NCI-H345 (cell line): ENCODE measurements around the gene PPHLN1.

ENCODE experiments used
- DNase-seq: peaks from one replicate; lab custom pipeline; 2025; lab: John Stamatoyannopoulos, UW

Gene PPHLN1, protein sequence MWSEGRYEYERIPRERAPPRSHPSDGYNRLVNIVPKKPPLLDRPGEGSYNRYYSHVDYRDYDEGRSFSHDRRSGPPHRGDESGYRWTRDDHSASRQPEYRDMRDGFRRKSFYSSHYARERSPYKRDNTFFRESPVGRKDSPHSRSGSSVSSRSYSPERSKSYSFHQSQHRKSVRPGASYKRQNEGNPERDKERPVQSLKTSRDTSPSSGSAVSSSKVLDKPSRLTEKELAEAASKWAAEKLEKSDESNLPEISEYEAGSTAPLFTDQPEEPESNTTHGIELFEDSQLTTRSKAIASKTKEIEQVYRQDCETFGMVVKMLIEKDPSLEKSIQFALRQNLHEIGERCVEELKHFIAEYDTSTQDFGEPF

DNA sequence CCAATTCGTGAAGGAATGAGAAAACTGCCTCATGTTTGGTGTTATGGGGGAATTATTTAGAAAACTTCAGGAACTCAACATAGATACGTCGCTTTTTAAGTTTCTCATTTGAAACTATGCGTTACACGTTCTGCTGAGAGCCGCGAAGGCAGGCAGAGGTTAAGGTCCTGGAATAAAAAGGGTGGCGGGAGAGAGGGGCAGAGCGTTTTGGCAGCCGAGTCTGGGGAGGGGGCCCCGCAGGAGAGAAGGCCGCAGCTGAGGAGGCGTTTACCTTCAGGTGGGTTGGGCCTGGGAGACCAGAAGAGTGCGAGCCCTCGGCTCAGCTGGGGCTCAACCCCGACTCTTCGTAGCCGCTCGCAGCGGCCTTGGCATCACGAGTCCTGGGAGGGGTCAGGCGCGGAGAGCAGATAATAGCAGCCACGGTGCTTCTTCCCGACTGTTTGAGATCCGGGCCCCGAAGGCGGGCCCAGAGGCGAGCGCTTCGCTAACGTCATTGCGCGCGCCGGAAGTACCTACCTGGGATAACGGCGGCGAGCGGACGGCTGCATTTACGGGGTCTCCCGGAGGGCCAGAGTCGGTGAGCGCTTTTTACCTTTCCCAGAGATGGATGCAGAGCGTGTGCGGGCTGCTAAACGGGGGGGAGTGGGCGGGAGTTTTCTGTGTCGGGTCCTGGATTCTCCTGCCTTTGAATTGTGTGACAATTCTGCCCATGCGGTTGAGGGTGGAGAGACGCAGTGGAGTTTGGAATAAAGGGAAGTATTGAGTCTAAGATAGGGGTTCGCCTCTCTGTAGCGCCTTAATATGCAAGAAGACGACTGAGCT is at the start of gene PPHLN1, which contains the start of gene ZCRB1:
PPHLN1 (plus strand) TSS at position 515 of the 822 bp plus-strand sequence. CDS start 9,736 bp downstream, outside the sequence.
ZCRB1 (minus strand) TSS at position 442 of the 822 bp plus-strand sequence. CDS start 1,992 bp downstream, outside the sequence.
- DNase-seq = peak; percentile 63

DNA sequence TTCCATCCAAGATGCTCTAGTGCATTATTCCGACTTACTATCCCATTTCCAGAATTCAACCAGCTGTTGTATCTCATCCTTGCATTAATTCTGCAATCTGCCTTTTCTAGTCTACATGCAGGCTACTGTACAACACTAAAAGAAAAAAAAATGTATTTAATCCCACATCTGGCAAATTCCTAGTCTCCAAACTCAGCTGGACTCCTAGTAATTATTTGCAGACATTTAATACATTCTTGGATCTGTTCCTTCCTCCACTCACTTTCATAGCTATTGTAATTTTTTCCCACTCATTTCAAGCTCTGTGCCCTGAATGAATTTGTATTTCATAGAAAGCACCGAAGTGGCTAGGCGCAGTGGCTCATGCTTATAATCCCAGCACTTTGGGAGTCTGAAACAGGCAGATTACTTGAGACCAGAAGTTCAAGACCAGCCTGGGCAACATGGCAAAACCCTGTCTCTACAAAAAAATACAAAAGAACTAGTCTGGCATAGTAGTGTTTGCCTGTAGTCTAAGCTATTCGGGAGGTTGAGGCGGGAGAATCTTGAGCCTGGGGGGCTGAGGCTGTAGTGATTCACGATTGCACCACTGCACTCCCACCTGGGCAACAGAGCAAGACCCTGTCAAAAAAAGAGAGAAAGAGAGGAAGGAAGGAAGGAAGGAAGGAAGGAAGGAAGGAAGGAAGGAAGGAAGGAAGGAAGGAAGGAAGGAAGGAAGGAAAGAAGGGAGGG is 48.4 kb upstream of the PPHLN1 start:
- DNase-seq = no peak

DNA sequence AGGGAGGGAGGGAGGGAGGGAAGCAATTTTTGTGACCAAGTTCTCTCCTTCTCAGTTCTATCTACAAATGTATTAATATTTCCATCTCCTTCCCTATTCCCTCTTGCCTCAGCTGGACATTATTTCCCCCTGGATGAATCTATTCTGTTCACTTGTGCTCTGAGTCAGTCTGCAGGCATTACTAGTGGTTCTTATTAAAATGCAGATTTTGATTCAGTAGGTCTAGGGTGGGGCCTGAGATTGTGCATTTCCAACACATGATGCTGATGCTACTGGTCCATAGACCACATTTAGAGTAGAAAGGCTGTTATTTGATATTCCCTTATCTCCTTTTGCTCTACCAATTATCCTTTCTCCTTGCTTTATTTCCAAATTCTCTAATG is 47.8 kb upstream of the PPHLN1 start:
- DNase-seq = no peak

DNA sequence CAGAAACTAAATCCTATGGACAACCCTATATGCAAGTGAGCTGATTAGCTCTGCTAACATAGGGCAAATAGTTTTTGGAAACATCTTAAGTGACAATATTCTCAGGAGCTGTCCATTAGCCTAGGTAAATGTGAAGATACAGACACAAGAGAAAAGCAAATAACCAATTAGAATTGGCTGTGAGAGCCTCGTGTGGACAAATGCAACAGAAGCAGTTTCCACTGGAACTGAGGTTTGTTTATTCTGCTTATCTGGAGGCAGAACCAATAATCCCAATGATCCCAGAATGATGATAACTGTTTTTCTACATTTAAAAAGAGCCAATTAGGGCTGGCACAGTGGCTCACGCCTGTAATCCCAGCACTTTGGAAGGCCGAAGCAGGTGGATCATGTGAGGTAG is 44.7 kb upstream of the PPHLN1 start:
- no peak for DNase-seq

DNA sequence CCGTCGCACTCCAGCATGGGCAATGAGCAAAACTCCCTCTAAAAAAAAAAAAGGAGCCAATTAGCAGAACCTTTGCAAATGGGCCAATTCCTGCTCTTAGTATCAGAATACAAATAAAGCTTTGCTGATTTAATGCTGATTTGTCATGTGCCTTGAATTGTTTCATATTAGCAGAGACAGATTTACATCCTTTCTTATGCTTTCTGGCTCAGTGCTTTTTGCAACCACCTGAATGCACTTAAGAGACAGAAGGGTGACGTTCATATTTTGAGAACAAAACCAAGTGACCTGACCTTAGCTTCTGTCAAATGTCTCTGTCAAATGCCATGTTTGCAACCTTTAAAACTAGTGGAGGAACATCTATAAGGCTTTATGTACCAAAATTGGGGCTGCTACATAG is 44.1 kb upstream of the PPHLN1 start:
- DNase-seq = no peak

DNA sequence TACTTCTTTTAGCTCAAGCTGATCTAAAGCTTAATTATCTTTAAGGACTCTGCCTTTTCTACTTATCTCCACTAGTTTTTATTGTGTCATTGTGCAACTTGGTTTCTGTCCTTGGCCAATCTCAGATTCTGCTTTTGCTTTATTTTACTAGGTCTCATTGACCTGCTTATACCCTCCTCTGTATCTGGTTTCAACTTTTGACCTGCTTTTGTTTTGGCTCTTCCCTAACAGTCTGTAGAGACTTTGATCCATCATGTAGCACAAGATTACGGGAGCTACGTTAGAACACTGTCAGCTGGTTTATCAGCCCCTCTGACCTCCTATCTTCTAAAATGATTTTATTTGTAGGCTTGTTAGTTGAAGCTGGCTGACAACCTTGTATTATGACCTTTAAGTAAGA is 43.7 kb upstream of the PPHLN1 start:
- no peak for DNase-seq

DNA sequence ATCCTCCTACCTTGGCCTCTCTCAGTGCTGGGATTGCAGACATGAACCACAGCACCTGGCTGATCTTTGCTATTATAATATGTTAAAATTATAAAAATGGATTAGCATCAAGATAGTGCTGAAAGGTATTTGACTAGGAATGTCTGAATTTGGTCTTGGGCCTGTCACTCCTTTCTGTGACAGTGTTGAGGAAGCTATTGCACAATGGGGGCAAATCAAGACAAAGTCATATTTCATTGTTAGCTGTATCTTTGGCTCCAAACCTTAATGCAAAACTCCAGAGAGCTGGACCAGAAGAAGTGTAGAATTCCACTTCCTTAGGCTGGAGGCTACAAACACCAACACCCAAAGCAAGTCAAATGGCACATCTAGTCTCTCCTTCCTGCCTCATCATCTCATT is 42.2 kb upstream of the PPHLN1 start:
- DNase-seq = no peak

DNA sequence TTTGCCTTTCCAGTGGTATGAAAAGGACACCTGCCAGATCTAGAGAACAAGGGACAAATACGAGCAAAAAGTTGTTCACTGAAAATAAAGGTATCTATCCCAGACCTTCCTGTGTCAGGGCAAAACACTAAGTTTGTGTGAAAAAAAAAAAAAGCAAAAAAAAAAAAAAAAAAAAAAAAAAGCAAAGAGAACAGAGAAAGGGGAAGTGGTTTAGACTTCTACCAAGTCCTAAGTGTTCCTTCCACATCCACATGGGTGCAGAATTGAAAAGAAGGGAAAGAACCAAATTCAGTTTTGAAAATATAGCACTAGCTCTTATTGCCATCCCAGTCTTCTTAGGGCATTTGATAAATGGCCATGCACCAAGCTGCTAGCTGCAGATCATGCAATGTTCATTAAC is 41.8 kb upstream of the PPHLN1 start:
- no peak for DNase-seq

DNA sequence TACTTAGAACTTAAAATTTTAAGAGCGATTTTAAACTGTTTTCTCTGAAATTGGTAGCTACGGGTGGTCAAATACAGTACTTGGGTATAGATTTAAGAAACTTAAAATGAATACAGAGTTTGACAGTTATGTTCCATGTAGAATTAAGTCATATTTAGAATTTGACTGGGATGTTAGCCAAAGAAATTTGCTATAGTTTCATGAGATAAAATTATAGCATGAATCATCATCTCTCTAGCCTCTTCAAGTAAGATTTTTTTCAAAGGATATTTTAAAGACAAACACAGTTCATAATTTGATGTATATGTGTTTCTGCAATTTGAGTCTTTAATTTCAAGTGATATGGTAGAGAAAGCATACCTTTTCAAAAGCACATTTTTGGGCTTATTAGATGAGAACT is 41.1 kb upstream of the PPHLN1 start:
- DNase-seq = no peak

DNA sequence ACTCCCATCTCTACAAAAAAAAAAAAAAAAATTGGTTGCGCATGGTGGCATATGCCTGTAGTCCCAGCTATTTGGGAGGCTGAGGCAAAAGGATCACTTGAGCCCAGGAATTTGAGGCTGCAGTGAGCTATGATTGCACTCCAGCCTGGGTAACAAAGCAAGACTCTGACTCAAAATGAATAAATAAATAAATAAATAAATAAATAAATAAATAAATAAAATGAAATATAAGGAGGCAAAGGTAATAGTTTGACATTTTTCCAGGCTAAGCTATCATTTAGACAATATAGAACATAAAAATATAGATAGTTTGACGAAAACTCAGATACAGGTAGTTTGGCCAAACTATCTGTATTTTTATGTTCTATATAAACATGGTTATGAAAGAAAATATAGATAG is 40.5 kb upstream of the PPHLN1 start:
- DNase-seq = no peak

DNA sequence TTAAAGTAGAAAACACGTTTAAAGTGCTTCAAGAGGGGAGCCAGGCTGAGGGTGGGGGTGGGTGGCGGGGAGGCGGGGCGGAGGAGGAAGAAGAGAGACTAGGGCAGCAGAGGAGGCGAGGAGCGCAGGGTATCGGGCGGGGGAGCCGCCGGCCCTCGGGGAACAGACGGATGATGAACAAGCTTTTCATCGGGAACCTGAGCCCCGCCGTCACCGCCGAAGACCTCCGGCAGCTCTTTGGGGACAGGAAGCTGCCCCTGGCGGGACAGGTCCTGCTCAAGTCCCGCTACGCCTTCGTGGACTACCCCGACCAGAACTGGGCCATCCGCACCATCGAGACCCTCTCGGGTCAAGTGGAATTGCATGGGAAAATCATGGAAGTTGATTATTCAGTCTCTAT is 39.2 kb upstream of the PPHLN1 start:
- DNase-seq = no peak

DNA sequence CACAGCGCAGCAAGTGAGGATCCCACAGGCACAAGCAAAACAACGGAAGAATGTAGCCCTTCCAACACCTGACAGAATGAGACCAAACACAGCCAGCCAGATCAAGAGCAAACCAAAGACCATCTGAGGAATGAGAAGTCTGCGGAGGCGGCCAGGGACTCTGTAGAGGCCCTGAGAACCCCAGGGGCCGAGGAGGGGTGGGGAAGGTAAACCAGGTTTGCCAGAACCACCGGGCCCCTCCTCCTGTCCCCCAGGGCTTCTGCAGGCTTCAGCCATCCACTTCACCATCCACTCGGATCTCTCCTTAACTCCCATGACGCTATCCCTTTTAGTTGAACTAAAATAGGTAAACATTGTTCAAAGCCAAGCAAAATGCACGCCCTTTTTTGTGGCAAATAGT is 37.4 kb upstream of the PPHLN1 start:
- no peak for DNase-seq

DNA sequence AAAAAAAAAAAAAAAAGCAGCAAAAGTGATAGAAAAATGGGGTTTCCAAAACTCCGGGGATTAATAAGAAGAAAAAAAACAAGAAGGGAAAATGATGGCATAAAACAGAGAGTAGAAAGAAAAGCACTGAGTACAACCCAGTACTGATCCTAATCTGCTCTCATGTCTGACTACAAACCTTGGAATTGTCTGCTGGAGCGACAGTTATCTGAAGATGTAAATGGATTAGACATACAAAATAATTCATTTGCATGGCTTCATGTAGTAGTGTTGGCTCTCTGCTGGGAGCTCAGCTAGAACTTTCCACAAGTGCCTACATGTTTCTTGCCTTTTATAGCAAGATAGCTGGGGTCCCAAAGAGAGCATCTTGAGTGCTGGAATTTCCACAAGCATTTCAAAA is 34.3 kb upstream of the PPHLN1 start:
- no peak for DNase-seq

DNA sequence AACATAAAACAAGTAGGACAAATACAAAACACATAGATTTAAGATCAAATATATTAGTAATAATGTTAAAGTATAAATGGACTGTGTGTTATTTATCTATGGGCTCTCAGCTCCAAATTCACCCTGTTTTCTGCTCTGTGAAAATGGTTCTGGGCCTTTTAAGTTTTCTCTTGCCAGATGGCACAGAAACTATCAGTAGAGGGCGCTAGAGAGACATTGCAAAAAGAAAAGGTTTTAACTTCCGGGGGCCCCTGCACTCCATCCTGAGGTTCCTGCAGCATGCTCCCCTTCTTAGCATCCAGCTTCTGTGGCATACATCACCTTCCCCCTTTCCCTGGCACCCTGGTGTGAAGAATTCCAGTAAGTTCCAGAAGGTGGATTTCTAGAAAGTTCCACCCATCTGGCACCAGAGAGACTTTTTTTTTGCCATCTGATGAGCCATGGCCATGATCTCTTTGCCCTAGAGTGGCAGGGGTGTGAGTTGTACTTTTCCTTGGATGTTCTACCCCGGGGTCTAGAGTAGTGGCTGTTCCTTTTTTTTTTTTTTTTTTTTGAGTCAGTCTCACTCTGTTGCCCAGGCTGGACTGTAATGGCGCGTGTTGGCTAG is 29.4 kb upstream of the PPHLN1 start:
- DNase-seq = no peak

DNA sequence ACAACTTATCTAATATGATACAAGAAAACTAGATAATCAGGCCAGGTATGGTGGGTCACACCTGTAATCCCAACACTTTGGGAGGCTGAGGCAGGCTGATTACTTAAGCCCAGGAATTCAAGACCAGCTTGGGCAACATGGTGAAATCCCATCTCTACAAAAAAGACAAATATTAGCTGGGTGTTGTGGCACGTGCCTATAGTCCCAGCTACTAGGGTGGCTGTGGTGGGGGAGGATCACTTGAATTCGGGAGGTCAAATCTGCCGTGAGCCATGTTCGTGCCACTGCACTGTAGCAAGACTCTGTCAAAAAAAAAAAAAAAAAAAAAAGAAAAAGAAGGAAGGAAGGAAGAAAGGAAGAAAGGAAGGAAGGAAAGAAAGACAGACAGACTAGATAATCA is 27.1 kb upstream of the PPHLN1 start:
- no peak for DNase-seq

DNA sequence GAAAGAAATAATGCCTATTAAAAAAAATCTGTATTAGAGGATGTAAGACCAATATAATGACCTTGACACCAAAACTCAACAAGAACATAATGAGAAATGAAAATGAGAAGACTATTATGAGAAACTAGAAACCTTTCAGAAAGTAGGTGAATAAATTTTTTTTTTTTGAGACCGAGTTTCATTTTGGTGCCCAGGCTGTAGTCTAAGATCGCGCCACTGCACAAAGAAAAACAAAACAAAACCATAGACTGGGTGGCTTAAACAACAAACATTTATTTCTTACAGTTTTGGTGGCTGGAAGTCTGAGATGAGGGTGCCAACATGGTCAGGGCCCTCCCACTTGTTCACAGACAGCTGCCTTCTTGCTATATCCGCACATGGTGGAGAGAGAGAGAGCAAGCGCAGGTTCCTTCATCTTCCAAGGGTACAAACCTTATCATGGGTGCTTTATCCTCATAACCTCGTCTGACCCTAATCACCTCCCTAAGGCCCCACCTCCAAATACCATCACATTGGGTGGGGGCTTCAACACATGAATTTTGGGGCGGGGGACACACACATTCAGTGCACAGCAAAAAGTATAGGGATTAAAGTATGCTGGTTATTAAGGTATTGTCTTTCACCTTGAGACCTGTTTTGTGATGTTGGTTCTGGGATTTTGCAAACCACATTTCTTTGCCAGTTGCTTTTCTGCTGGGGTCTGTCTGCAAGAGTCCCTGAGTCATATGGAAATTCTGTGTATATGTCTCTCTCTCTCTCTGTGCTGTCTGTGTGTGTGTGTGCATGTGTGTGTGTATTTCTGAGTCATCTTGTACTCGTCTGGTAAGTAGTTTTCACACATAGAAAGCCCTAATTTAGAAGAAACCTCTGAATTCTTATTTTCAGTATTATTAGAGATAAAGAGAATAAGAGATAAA is 26.3 kb upstream of the PPHLN1 start:
- DNase-seq = no peak

DNA sequence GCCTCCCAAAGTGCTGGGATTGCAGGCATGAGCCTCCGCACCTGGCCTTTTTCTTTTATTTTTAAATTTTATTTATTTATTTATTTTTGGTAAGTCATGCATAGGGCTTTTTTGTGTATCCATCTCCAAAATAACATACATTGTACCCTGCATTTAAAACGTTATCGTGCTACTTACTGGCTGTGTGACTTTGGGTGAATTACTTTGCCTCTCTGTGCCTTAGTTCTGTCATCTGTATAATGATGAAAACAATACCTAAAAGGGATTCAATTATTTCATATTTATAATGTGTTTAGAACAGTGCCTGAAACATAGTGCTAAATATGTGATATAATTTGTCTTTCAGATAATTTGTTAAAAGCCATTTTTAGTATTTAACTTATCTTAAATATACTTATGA is 19.7 kb upstream of the PPHLN1 start:
- DNase-seq = no peak

DNA sequence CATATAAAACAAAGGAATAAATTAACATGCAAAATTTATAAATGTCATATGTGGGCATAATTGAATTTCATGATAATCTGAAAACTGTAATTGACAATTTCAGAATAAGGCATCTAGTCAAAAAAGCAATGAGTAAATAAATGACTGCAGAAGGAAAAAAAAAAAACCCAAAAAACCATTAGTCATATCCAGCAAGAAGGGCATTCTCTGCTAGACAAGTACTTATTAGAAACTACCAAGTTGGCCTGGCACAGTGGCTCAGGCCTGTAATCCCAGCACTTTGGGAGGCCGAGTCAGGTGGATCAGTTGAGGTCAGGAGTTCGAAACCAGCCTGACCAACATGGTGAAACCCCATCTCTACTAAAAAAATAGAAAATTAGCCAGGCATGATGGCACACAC is 17.6 kb upstream of the PPHLN1 start:
- no peak for DNase-seq

DNA sequence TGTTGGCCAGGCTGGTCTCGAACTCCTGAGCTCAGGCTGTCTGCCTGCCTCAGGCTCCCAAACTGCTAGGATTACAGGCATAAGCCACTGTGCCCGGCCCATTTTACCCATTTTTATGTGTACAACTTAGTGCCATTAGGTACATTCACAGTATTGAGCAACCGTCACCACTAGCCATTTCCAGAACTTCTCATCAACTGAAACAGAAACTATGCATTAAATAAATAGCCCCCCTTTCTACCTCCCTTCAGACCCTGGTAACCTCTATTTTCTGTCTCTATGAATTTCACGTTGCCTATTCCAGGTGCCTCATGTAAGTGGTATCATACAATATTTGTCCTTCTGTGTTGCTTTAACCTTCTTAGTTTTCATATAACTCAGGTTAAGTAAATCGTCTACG is 16.0 kb upstream of the PPHLN1 start:
- no peak for DNase-seq

DNA sequence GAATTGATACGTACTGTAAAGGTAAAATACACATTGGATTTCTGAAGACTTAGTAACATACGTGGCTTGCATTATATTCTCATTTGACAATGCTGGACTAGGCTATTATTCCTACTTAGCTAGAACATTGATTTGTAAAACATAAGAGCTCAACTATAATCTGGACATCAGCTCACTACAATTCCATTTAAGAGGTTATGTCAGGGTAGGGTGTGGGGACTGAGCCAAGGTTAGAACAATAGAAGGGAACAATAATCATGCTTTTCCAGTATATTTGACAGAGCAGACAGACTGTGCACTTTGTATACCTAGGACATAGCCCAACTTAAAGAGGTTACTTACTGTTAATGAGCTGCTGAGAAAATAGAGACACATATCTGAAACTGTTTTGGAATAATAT is 10.9 kb upstream of the PPHLN1 start:
- no peak for DNase-seq

DNA sequence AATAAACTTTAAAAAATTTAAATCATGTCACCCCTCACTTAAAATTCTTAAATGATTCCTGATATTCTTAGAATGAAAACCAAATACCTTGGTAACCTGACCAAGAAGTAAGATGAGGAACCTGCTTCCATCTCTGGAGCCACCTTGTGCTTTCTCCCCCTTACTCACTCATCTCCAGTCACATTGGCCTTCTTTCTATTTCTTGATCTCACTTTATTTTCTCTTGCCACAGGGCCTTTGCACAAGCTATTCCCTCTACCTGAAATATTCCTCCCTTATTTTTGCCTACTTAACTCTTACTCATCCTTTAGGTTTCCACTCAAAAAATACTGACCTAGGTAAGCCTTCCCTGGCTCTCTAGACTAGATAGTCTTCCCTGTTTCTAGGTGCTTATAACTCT is 5.2 kb upstream of the PPHLN1 start:
- DNase-seq = no peak
